Astrocyte of the hippocampus (primary cell): ENCODE results near the gene PMVK.

ENCODE experiments used
- DNase-seq: peaks from one replicate; pipeline ENCODE4 v3.0.0; 2011; ENCODE audit warnings: low read depth, low spot score

The PMVK gene

DNA sequence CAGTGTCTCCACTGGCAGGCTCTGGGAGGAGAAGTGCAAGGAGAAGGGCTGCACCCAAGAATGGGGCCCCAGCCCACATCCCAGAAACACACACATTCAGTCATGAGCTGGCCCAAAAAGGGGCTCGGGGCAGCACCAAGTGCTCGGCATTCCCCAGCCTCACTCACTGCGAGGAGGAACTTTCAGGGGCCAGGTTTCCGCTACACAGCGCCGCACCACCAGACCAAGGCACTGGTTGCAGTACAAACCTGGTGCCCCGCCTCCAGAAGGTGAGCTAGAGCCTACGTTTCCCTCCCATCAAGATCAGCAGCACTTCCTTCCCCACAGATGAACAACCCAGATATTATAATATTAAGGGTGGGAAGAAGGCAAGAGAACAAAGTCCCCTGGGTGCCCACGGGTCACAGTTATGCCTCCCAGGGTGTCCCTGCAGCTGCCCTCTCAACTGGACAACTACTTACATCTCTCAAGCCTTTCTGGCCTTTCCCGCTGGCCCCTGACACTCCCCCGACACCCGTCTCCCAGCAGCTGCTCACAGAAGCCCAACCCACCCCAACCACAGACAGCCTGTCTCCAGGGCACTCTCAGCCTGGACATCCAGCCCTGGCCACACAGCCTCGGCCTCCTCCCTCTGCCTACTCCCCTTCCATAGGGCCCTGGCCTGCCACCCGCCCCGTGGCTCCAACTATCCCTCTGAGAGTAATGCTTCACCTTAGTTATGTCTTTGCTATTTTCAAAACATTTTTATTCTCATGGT lies 15.6 kb upstream of the PMVK start:
- no peak for DNase-seq

DNA sequence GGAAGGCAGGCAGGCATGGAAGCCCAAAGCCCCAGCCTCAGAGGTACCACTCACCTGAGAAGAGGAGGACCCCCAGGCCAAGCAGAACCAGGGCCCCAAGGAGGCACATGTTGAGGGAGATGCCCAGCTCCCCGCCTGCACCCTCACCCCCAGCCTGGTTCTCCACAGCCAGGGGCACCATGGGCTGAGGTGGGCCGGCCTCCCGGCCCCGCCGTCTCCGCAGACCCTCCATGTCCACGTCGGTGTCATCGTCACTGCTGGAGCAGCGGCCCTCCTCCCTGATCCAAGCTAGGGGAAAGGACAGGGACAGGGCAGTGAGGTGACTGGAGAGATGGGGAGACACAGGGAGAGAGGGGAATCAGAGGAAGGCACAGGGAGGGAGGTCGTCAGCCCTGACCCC lies 11.6 kb upstream of the PMVK start:
- no peak for DNase-seq

DNA sequence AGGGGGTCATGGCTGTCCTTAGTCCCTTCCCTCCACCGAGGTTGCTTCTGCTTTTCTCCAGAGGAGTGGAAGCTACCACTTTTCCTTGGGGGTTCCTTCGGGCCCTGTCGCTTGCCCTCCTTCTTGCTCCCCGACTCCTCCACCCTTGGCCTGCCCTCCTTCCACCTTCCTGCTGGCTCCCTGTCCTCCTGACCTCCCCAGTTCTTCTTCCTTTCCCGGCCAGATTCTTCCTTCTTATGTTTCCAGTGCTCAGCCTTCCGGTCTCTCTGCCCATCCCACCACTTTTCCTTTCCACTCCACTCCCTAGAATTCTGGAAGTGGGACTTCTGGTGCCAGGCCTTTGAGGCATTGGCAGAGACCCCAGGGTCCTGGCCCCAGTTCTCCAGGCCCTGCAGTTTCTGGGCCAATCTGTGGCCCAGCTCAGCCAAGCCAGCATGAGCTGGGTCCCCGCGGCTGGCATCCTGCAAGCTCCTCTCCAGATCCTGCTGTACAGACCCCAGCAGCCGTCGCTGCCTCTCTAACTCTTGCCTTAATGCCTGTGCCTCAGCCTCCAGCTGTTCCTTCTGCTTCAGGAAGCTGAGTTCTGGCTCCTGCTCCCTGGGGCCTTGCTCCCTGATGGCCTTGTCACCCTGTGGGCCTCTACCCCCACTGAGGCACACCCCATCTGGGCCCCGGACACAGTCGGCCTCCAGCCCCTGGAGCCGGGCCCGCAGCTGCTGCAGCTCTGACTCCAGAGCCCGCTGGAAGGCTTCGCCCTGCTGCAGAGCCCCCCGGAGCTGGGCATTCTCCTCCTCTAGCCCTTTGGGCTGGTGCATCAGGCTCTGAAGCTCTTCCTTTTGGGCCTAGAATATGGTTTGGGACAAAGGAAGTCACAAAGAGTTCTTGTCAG lies 9.7 kb upstream of the PMVK start:
- no peak for DNase-seq

DNA sequence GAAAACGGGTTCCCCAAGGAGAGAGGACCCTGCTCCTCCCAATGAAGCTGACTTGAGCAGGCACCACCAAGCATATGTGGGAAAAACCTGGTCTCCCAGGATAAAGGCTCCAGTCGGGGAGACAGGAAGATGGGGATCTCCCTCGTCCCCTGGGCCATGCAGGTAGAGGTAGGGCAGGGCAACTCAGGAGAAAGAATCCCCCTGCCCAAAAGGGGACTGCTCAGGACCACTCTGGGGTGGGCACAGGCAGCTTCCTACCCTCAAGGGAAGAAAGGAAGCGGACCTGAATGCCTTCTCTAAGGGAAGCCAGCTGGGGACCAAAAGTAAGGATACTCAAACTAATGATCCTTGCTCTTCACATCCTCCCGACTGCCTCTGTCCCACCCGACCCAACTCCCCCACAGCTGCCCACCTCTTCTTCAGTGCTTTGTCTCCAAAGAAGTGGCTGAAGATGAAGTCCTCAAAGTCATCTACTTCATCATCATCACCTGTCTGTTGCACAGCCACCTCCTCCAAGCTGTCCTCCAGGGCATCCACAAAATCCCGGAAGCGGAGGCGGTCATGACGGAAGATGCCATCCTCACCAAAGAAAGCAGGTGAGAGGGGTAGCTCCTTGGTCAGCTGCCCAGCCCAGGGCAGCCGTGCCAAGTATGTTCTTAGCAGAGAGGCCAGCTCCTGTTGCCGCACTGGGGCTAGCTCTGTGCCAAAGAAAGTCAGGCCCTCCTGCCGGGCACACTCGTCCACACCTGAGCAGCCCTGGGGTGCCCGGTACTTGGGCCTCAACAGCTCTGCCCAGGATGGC lies 8.8 kb upstream of the PMVK start:
- DNase-seq: no peak

DNA sequence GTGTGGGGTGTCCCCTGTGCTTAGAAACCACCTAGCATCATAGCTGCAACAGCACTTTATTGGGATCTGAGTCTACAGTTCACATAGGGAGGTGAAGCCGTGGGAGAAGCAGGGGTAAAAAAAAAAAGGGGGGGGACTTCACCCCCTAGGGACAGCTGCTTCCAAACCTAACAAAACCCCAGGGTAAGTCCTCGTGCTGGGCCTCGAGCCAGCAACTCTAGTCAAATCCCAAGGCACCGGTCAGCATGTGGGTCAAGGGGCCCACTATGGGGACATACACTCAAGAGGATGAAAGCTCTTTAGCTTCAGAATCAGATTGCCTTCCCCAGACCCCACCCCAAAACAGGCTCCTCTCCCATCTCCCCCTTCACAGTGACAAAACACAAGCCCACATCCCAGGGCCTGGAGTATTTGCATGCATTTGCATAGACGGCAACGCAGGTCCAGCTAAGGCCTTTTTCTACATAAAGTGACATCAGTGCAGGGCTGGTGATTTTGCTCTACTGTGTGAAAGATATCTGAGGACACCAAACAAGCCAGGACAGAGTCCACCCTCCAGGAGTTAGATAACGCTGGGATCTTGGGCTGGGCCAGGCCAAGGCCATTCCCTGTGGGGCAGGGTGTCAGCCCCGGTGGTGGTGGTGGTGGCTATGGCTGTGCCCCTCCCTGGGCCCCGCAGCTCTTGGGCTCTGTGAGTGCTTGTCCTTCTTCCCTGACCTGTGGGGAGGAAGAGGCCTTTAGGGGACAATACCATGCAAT lies 8.1 kb upstream of the PMVK start:
- DNase-seq: no peak

DNA sequence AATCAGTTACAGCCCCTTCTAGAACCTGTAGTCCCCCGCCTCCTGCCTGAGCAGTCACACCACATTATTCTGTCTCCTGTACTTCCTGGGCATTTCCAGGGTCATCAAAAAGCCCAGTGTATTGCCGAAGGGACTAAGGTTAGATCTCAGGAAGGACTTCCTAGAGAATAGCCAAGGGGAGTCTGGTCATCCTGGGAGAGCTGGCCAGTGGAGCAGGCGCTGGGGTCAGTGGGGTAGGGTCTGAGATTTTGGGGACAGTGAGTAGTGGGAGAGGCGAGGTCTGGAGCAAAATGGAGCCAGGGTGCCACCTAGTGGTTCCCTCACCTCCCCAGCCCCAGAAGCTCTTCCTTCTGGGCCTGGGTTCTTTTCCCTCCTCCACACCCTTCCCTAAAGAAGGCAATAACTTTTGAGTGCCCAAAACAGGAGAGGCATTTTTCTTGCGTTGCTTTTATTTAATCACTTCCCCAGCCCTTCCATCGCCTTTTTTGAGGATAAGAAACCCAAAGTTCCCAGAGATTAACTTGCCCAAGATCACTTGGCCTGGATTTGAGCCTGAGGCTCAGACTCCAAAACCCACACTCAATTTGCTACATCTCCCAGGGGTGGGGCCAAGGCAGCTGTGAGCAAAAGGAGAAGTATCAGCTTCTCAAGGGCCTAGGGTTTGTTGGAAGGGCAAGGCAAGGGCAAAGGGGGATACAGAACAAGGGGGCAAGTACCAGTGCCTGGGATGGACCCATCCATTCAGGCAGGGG lies 7.3 kb upstream of the PMVK start:
- peak; percentile 52 for DNase-seq

DNA sequence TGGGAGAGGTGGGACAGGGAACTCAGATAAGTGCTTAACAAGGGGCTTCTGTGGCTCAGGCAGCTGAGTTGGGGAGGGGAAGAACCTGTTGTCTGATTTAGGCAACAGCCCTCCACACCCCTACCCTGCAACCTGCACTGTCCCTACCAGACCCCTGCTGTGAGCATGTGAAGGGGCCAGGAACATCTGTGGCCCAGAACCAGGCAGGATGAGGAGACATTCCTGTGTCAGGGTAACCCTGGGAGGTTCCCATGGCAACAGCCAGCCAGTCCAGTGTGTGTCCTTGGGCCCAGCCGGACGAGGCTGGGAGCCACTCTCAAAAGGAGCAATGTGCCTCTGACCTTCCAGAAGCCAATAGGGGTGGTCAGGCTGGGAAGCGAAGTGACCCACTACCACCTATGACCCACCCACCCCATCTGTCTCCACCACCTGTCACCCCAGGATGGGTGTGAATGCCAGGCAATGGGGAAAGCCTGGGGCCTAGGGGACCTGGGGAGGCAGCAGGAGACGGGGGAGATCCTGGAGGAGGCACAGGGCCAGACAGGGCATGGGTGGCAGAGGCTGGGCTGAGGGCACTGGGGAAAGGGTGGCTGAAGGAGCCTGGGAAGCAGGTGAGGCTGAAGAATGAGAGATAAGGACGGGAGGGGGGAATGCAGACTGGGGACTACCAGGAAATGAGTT lies 5.0 kb upstream of the PMVK start:
- DNase-seq: peak; percentile 27

DNA sequence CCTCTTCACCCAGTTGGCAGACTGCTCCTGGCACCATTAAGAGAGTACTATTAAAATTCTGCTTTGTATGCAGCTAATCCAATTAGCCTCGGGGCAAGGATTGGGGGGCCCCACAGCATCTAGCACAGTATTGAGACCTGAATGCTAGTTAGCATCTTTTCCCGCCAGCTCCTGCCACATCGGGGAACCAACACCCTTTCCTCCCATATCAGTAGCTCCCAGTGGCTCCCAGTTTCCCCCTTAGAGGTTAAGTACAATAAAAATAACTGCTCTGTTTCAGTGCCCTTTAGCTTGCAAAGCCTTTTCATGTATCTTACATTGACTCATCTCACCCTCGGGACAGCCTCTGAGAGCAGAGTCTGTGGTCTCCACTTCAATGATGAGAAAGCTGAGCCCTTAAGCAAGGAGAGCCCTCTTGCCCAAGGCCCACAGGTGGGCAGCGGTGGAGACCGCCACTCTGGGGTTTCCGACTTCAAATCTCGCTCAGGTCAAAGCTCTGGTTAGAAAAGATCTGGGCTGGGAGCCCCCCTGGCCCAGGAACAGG lies 4.2 kb upstream of the PMVK start:
- DNase-seq: no peak

DNA sequence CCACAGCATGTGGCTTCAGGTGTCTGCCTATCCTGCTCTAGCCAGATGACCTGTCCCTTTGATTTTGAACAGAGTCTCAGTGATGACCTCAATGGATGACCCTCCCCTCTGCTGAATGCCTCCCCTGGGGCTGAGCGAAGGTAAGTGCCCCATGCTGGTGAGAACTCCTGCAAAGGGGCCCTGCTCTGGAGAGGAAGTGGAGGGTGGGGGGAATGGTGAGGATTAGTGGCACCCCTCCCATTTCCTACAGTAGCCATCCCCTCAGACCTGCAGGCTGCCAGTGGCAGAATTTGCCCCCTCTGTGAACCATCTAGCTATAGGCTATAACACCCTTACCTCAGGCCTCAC lies 3.7 kb upstream of the PMVK start:
- no peak for DNase-seq

DNA sequence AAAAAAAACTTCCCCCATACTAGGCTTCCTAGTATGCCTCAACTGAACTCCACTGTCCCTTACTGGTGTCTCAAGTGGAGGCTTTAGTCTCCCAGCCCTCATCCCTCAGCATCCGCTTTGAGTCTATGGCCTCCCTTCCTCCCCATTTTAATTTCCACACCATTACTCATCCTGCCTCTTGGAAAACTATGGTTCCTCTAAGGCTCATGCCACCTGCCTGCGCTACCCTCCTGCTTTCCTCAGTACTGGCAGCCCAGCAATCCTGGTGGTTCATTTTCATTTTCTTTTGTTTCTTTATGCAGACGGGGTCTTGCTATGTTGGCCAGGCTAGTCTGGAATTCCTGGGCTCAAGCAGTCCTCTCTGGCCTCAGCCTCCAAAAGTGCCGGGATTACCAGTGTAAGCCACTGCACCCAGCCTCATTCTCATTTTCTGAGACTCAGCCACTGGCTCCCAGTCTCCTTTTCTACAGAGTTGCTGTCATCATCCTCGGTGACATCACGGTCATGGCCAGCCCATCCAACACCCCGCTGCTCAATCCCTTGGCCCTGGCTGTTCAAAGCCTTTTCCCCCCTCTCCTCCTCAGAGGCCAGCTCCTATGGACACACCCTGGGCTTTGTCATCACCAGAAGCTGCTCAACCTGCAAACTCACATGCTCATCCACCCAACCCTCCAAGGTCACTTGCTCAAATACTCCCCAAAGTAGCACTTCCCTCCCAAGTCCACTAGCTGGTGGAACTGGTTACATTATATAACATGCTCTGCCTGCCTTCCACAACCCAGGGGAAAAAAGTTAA lies 2.3 kb upstream of the PMVK start:
- DNase-seq: no peak

DNA sequence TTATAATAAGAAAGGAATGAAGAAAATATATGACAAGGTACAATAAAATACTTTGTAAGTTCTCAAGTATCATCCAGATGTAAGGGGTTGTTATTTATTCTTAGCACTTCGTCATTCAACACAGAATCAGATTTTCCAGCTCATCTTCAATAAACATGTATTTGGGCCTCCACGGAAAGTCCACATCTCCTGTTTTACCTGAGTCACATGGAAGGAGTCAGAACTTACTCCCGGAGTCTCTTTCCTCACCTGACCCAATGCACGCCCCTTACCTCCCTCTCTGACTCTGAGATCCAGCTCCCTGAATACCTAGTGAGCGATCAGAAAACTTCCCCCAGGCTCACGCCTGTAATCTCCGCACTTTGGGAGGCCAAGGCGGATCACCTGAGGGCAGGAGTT lies 1.5 kb upstream of the PMVK start:
- no peak for DNase-seq

DNA sequence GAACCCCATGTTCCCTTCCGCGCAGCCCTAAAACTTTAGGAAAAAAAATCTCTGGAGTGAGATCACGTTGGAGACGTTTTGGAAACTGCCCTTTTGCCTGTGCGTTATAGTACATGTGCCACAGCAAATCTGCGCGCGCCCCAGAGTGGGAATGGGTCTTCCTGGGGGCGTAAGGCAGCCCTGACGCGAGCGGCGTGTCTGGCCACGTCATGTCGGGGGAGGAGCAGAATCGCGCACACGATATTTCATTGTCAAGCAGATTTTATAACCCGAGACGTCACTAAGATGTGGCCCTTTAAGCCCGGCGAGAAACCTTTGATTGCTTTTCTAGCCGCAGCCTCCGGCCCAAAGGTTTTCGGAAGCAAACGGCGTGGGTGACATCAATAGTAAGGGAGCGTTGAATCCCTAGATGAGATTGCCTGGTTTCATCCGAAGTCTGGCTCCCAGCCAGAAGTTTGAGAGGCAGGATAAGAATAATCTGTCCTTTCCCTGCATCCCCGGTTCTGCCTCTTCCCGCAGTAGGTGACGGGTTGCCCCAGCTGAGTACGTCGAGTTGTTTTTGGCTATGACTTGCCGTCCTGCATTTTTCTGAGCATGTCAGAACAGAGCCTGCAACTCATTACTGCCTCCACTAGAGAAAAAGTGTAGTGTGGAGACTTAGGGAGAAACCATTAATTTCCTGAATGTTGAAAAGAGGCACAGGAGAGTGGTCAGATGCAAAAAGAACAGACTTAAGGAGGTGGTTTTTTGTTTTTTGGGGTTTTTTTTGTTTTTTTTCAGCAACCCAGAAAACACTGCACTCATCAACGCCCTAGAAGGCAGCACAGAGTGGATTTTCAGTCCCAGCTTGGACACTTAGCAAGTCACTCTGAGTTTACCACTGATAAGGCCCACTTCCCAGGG lies 817 bp upstream of the PMVK start:
- peak; percentile 97 for DNase-seq

DNA sequence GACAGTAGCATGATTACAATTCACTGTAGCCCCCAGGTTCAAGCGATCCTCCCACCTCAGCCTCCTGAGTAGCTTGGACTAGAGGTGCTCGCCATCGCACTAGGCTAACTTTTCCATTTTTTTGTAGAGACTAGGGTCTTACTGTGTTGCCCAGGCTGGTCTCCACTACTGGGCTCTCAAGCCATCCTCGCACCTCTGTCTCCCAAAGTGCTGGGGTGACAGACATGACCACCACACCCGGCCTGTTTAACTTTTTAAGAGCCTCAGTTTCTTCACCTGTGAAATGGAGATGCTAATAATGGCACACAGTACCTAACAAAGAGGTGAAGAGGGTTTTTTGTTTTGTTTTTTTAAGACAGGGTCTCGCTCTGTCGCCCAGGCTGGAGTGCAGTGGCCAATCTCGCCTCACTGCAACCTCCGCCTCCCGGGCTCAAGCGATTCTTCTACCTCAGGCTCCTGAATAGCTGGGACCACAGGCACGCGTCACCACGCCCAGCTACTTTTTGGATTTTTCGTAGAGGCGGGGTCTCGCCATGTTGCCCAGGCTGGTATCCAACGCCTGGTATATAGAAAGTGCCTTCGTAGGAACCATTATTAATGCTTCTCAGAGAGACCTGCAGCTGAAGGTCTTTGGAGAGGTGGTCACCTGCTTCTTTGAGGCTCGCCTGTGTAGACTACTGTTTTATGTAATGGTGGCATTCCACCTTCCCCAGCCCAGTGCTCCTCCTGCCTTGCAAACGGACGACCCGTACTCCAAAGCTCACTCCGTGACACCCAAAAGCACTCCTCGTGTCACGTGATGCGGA lies 567 bp downstream of the PMVK start:
- DNase-seq: no peak

DNA sequence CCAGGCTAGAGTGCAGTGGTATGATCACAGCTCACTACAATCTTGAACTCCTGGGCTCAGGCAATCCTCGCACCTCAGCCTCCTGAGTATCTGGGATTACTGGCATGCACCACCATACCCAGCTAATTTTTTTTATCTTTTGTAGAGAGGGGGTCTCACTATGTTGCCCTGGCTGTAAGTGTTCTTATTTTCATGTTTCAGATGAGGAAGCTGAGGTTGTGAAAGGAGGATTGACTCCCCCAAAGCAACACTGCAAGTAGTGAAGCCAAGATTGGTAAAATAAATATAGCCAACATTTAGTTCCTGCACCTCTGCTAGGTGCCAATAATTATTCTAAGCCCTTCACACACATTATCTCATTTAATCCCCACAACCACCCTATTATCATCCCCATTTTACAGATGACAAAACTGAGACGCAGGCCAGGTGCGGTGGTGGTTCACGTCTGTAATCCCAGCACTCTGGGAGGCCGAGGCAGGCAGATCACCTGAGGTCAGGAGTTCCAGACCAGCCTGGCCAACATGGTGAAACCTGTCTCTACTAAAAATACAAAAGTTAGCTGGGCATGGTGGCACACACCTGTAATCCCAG lies 2.1 kb downstream of the PMVK start:
- no peak for DNase-seq

DNA sequence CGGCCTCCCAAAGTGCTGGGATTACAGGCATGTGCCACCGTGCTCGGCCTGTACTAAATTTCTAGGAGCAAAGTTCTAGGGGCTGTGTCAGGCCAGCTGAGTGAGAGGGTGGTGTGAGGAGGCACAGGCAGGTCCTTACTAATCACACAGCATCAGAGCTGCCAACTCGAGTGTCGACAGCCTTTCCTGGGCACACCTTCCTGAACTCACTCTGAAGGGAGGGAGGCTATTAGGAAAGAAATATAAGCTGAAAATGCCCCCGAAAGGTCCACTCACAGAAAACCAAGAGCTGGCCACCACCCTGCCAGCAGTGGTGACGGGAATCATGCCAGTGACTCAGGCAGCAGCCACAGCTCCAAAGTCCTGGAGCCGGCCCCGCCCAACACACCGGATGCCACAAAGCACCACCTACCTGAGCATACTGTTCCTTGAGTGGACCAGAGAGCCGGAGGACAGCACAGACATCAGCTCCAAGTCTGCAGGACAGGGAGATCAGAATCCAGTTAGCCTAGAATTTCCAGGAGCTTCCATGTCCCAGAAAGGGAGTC lies 4.5 kb downstream of the PMVK start:
- DNase-seq: peak; percentile 61

DNA sequence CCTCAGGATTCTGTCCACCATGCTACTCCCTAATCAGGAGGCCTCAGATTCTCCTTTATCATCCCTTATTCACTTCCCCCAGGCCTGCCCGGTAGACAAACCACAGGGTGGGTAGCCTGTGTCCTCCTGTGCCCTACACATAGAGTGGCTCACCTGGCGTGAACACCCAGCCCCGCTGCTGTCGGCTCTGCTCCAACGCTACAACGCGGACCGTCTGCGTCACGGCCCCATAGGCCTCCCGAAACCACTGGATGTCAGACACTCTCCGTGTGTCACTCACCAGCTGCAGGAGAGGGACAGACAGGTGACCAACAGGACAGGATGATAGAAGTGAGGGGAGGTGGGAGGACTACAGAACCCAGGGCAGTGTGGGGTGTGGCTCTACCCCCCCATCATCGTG lies 10.3 kb downstream of the PMVK start:
- no peak for DNase-seq
